Fibroblast of skin of left biceps (primary cell): ENCODE data around the gene LYSMD3.
"Not testable (repeated sequence)": the region's sequence is repeated elsewhere in the genome, so short reads cannot be mapped to it uniquely, and the experiment has no call there.

Experiments
- DNase-seq, 2 experiments: peaks; one replicate each; pipeline ENCODE4 v3.0.0-alpha.2; 2013; ENCODE audit warnings: low read depth in 2 of 2

Gene LYSMD3

DNA sequence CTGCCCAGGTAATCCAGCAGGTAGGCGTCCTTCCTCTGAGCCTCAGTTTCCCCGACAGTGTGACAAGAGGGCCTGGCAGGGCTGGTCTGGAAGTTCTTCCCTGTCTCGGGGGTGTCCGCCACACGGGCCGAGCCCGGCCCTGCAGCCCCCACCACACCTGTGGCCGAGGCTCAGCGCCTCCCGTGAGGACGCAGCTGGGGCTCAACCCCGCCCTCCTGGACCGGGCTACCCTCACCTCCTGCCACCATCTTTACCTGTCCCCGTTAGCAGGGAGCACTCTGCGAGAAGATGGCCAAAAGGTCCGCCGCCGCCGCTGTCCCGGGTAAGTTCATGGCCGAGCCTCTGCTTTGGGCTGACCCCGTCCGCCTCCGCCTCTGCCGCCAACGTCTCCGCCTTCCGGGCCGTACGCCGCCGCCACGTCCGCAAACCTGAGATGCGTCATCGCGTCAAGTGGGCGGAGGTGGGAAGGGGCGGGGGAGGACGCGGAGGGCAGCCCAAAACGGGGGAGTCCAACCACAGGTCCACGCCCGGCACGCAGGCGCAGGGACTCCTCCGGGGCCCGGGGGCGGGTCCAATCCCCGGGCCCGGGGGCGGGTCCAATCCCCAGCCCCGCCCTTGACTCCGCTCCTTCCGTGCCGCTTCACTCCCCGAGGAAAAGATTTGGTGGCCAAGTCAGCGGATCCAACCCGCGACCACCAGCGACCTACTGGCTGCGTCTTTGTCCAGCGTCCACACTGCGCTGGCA, at the start of gene LYSMD3:
LYSMD3 (minus strand) TSS at position 391 of the 745 bp plus-strand sequence. CDS start 4,295 bp downstream, outside the sequence.
- peak; percentile 91 to 92 for DNase-seq

DNA sequence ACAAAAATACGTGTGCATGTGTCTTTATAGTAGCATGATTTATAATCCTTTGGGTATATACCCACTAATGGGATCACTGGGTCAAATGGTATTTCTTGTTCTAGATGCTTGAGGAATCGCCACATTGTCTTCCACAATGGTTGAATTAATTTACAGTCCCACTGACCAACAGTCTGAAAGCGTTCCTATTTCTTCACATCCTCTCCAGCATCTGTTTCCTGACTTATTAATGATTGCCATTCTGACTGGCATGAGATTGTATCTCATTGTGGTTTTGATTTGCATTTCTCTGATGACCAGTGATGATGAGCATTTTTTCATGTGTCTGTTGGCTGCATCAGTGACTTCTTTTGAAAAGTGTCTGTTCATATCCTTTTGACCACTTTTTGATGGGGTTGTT, 47.2 kb upstream of the LYSMD3 start:
- DNase-seq: not testable (repeated sequence)

DNA sequence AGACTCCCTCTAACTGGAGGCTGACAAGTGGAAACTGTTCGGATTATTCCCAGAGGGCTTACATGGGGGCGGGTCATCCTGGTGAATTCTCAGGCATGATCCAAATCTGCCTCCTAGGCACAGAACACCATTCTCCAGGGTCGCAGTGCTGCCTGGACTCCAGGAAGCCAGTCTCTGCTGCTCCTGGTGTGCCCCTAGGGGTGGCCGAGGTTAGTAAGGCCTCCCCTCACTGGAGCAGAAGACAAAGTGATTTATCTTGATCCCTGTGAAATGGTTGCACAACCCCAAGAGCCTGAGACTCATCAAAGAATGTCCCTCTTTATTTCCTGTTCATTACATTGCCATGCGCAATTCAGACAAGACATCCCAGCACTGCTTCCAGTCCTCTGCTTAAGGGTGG, 46.3 kb upstream of the LYSMD3 start:
- no peak for DNase-seq

DNA sequence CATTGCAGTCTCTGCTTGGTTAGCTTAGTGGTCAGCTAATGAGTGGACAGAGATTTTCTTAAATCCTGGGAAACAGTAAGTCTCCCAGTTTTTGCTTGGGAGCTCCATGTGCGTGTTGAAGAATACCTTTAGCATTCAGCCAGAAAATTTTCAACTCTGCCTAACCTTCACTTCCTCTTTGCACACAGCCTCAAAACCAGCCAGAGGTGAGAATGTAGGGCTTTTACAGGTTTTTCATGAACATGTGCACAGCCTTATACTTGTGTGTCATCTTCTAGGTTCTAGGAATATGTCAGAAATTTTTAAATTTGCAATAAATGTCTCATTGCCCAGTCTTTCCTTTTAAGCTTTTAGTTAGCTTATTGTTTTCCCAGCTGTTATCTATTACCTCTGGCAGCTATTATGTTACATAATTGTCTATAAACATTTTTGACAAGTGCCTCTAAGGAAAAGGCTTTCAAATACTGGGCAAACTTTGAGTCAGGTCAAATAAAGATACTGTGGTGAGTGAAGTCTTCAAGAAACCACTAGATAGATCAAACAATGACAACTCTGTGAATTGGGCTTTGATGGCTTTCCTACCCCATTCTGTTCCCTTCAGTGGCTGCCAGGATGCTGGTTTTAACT, 41.9 kb upstream of the LYSMD3 start:
- DNase-seq: no peak

DNA sequence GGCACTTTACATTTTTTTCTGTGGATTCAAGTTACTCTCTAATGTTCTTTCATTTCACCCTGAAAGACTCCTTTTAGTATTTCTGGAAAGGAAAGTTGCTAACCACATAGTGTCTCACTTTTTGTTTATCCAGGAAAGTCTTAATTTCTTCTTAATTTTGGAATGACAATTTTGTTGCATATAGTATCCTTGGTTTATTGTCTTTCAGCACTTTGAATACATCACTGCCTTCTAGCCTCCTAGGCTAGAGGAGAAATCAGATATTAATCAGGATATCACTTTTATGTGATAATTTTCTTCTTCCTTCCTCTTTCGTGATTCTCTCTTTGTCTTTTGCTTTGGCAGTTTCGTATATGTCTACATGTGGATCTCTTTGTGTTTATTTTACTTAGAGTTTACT, 40.6 kb upstream of the LYSMD3 start:
- no peak for DNase-seq

DNA sequence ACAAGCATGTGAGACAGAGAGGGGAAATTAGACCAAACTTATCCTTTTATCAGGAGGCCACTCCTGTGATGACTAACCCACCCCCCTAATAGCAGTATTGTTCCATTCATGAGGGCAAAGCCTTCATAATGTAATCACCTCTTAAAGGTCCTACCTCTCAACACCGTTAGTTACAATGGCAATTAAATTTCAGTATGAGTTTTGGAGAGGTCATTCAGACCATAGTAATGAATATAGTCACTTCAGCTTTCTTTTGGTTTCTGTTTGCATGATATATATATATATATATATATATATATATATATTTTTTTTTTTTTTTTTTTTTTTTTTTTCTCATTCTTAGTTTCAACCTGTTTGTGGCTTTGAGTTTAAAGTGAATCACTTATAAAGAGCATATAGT, 39.7 kb upstream of the LYSMD3 start:
- no peak for DNase-seq

DNA sequence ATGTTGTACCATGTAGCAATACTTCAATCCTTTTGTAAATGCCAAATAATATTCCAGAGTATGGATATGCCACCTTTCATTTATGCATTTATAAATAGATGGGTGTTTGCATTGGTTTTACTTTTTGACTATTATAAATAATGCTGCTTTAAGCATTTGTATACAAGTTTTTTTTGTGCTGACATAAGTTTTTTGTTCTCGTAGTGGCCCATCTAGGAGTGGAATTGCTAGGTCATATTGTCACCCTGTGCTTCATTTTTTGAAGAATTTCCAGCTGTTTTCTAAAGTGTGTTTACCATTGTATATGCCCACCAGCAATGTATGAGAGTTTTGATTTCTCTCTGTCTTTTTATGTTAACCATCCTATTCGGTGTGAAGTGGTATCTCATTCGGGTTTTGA, 36.1 kb upstream of the LYSMD3 start:
- DNase-seq: no peak

DNA sequence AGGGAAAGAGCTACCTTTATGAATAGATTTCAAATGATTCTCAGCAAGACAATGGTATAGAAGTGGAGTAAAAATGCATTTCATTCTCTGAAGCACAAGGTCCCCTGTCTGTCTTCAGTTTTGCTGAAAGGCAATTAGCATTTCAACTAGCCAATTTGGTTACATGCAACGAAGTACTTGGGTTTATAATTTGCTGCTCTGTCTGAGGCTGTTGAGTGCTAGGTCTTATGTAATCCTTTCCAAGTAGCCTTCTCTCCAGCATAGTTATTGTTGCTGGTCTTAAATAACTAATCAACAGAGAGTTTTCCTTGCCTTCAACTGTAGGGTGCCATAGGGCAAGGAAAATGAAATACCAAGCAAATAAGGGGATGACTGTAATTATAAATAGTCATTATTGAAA, 33.7 kb upstream of the LYSMD3 start:
- DNase-seq: no peak

DNA sequence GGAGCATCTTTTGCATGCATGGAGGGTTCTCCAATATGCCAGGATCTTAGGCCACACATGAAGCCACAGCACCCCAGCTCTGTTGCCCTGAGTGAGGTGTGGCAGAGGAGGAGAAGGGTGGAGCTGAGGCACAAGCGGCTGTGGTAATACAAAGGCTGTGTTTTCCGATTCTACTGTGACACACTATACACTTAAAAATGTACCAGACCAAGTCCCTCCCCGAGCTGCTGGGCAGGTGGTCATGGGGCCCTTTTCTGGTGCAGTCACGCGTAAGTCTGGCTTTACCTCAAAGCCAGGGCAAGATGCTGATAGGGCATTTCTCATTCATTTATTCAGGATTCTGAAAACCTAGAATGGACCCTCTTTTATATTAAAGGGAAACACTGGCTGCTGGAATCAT, 33.0 kb upstream of the LYSMD3 start:
- DNase-seq: no peak

DNA sequence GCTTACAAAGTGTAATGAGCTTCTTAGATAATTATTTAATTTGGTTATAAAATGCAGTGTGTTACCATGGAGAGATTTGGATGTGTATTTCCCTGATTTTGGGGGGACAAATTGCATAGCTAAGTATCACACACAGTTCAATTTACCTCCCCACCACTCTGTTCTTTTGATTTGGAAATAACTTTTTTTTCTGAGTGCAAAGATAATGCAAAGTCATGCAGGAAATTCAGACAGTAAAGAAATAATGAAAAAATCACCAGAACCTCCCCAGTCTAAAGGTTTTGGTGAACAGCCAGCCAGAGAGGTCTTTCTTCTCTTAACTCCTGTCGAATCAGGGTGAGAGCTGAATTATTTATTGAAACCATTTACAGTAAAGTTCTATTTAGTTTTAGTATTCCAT, 32.4 kb upstream of the LYSMD3 start:
- no peak for DNase-seq

DNA sequence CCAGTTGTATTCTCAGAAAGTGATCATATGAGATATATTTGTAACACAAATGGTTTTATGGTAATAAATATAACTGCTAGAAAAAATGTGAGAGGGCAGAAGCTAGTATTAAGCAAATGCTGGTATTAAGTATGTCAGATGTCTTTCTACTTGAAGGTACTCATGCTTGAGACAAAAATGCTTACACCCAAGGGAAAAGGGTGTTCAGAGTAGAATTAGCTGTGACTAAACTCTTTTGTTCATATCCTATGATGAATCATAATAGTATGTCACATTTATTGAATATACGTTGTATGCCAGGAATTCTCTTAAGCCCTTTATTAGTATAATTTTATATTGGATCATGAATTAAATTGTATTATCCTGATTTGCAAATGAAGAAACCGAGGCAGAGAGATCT, 31.4 kb upstream of the LYSMD3 start:
- no peak for DNase-seq

DNA sequence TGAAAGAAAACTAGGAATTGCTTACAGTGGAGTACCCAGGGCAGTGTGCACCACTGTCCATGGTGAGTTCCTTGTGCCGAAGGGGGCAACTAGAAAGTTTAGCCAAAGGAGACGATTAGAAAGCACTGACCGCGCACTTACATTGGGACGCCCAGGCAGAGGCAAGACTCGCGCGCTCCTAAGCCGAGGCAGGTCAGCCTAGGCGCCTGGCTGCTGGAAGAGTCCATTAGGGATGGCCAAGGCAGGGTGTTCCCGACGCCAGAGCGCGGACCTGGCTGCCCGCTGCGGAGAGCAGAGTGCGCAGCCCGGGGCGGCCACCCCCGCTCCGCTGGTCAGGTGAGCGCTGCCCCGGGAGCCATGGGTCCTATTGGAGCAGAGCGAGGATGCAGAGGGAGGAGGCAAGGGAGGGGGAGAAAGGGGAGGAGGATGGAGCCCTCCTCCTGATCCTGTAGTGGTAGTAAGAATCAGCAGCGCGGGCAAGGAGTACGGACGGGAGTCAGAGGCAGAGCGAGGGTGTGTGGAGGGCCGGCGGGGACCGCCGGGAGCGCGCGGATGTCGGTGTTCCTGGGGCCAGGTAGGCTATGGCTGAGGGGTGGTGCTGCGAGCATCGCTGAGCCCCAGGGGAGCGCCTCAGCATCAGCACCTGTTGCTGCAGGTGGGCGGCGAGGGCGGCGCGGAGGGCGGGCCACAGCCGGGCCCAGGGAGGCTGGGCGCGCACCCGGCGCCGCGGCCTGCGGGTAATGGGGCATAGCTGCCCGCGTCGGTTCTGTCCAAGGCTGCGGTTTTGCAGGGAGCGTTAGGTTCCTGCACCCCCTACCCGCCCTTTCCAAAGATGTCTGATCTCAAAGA, 29.2 kb upstream of the LYSMD3 start, which contains the start of gene ADGRV1:
ADGRV1 (plus strand) TSS at position 454 of the 849 bp plus-strand sequence; CDS start at position 553, 99 bp downstream.
- DNase-seq: no peak

DNA sequence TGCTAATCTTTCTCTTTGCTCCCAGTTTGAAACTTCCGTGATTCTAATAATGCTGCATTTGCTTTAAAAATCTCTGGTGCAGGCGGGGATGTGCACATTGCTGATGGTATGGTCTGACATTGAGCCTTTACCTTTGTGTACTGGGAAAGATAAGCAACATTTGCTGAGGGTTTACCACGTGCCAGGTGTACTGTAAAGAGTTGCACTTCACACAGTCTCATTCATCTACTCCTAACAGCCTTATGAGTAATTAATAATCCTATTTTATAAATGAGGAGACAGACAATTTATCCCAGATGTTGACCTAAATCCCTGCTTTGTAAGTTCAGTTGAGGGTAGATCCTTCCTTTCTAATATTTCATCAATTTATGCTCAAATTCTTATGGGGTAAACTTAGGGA, 28.5 kb upstream of the LYSMD3 start:
- DNase-seq: no peak

DNA sequence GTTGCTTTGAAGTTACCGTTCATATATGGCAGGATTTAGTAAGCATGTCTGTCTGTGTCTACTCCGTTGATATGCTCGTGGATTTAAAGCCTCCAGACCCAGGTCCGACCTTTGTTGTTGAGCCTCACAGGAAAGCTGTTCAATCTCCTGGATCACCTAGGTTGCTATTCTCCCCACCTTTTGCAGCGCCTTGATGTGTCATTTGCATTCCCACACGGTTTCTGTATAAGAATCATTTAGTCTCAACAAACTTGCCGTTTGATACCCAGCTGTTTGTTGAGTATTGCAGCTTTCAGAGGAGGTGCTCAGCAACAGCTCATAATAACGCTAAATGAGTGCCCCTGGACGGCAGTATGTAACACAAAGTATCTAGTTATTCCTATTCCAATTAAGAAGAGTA, 28.0 kb upstream of the LYSMD3 start:
- DNase-seq: no peak

DNA sequence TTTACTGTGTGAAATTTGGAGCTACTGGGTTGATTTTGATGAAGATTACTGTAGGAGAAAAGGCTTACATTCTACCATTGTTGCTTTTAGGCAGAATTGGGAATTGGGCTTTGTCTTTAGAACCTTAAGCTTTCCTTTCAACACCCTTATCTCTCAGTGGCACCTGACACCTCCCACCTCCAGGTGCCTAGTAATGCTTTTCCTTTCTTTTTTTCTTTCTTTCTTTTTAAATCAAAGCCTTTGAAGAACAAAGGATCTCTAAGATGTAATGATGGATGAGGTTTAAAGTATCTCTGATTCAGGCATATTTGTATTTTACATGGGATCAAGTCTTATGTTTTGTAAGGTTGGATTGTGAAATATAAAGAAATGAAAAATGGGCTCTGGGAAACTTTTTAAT, 26.3 kb upstream of the LYSMD3 start:
- no peak for DNase-seq

DNA sequence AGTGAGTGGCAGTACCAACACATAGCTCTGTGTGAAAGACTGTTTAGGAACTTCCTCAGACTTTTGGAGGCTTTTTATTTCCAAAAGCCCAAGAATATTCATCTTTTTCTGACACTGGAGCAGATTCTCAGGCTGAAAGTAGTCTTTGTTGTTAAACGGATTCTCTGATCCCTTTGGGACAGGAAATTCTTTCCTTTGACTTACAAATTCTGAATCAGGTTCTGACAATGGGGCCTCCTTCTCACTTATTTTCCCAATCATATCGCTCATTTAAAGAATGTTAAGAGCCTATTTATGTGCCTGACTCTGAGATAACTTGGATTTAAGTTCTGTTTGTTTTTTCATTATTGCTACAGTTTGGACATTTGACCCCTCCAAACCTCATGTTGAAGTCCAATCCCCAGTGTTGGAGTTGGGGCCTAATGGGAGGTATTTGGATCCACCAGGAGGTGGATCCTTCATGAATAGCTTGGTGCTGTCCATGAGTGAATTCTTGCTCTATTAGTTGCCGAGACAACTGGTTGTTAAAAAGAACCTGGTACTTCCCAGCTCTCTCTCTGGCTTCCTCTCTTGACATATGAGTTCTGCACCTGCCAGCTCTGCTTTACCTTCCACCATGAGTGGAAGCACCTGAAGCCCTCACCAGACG, 25.1 kb upstream of the LYSMD3 start:
- no peak for DNase-seq

DNA sequence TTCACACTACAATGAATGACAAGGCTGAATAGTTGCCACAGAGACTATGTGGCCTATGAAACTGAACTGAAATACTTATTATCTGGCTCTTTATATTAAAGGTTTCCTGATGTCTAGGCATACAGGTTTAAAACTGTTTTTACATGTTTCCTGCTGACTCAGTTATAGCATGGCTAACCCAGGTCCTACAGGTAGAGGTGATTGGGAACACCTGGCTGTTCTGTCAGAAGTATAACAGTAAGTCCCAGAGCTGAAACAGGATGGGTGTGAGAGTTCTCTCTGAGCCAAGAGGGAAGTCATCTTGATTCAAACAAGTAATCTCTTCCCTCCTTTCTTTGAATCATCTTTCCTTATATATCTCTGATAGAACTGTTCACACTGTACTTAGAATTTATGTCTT, 24.3 kb upstream of the LYSMD3 start:
- no peak for DNase-seq

DNA sequence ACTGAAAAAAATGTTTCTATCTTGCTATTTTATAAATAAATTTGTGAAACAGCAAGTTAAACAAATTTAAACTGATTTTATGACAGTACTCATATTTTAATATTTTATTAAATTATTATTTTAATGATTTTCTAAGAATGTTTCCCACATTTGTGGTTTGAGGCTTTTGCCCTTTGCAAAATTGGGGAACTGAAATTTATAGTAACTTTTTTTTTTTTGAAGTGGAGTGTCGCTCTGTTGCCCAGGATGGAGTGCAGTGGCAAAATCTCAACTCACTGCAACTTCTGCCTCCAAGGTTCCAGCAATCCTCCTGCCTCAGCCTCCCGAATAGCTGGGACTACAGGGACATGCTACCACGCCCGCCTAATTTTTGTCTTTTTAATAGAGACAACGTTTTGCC, 22.0 kb upstream of the LYSMD3 start:
- DNase-seq: no peak

DNA sequence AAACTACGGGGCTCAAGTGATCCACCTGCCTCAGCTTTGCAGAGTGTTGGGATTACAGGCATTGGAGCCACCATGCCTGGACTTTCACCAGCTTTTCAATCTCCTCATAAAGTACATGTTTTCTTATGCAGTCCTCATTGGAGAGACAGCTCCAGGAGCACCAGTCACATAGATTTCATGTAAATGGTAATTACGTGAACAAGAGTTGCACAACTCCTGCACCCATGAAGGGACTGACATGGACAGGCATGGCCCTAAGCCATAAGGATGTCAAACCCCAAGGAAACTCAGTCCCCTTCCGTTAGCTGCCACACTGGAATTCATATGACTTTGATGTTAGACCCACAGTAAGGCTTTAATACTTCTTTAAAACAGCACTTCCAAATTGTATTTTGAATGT, 21.6 kb upstream of the LYSMD3 start:
- no peak for DNase-seq

DNA sequence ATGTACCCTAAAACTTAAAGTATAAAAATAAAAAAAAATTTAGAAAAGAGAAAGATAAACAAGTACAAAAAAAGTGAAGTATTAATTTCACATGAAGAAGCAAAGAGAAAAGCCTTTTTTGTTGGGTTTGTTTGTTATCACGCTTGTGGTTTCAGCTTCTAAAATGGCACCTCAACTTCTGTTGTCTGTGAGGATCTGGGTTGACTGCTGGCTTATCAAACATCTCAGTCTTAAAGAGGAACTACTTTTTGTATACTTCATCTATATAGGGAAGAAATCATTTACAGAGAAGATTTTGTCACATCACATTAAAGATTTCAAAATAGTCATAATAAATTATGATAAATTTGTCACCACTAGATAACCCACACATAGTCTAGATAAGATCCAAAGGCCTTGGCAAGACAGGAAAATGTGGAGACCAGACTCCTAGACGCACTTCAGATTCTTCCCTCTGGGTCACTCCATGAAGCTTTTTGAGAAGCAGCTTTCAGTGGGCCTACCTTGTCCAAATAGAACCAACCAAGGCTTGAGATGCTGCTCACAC, 20.4 kb upstream of the LYSMD3 start:
- no peak for DNase-seq

DNA sequence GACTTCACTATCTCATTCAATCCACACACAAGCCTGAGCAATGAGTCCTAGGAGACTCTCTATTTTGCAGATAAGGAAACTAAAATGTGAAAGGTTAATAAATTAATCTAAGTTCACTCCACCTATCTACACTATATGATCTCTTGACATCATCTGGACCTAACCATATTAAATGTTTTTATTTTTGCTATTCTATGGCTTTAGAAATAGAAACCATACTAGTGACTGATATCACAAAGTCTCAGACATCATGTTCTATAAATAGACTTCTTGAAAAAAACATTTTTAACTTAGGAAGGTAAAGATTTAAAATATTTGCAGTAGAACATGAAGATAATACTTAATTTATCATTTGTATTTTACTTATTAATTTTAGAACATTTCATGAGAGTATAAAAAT, 19.8 kb upstream of the LYSMD3 start:
- no peak for DNase-seq

DNA sequence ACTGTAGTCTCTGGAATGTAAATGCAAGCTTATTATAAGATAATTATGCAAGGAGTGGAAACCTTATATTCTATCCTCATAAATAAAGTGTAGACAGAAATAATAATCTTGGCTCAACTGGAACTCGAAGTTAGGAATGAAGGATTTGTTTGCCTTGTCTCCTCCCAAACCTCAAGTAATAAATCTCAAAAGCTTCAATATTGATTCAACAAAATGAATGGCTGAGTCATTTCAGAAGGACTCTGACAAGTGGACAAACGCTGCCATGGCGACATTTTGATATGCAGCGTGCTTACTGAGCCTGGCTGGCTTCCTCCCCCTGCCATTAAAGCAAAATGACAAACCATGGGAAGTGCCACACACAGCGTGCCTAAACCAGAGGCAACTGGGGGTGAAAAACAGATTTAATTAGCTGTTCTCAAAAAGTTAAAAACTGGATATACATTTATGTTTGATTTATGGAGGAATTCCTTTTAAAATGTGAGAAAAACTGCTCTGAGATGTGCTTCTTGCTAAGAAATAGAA, 18.7 kb upstream of the LYSMD3 start:
- DNase-seq: no peak
